ENCODE measurements around the gene DDX4.

DNA sequence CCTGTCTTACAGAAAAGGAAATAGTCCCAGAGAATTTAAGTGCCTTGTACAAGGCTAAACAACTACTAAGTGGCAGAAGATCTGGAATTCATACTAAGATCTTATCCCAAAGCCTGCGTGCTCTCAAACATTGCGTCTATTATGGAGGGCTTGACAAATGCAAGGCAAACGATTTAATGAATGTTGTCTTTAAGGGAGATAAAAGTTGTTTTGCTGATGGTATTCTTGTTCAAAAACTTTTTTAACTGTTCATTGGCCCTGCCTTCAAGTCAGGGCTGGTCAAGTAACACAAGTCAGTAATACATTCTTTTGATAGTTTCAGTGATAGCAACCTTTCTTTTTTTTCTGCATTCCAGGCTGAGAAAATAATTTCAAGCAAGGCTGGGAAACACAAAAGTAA lies 24.0 kb upstream of the DDX4 start:
- TF ChIP-seq, protein P1, sequence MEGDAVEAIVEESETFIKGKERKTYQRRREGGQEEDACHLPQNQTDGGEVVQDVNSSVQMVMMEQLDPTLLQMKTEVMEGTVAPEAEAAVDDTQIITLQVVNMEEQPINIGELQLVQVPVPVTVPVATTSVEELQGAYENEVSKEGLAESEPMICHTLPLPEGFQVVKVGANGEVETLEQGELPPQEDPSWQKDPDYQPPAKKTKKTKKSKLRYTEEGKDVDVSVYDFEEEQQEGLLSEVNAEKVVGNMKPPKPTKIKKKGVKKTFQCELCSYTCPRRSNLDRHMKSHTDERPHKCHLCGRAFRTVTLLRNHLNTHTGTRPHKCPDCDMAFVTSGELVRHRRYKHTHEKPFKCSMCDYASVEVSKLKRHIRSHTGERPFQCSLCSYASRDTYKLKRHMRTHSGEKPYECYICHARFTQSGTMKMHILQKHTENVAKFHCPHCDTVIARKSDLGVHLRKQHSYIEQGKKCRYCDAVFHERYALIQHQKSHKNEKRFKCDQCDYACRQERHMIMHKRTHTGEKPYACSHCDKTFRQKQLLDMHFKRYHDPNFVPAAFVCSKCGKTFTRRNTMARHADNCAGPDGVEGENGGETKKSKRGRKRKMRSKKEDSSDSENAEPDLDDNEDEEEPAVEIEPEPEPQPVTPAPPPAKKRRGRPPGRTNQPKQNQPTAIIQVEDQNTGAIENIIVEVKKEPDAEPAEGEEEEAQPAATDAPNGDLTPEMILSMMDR (IDR thresholded peaks at IDR 0.05): no peak
- no peak for TF ChIP-seq POLR2A (IDR thresholded peaks at IDR 0.05)

All from lower leg skin (tissue), 3 donors.